Activated CD8-positive, alpha-beta T cell treated with anti-CD3 and anti-CD28 coated beads for 36 hours (primary cell): Measurements from ENCODE around the gene PRPH. TPM values are rescaled to one million over a fixed set of nuclear protein-coding genes. Genes with fewer than 3 reads are reported as not detected.

Source experiments
- ATAC-seq: fragments of 200-7000 bp; cut with Tn5 transposase; one replicate; pipeline ENCODE4 v1.10.0; 2021; ENCODE audit warnings: mild to moderate bottlenecking, moderate library complexity
- CTCF ChIA-PET: fragments of 350-600 bp; sonication (Branson Sonifier 250); formaldehyde crosslinking; loops from one replicate; lab custom pipeline; 2021; ENCODE audit warnings: antibody characterized with exemption; lab: Charles Lee
- POLR2A ChIA-PET: fragments of 350-600 bp; sonication (Branson Sonifier 250); formaldehyde crosslinking; loops from one replicate; lab custom pipeline; 2021; ENCODE audit warnings: antibody characterized with exemption; lab: Charles Lee
- DNase-seq: peaks from one replicate; pipeline ENCODE4 v3.0.0-alpha.2; 2020
- H3K27ac Mint-ChIP-seq: one replicate; pipeline ENCODE4 v1.8.0; 2021; ENCODE audit warnings: mild to moderate bottlenecking, mixed read lengths
- H3K27me3 Mint-ChIP-seq: one replicate; pipeline ENCODE4 v1.8.0; 2021; ENCODE audit warnings: mixed read lengths
- H3K36me3 Mint-ChIP-seq: one replicate; pipeline ENCODE4 v1.8.0; 2021; ENCODE audit warnings: low read depth, mixed read lengths
- H3K4me1 Mint-ChIP-seq: one replicate; pipeline ENCODE4 v1.8.0; 2021; ENCODE audit warnings: low read depth, mixed read lengths
- H3K4me3 Mint-ChIP-seq: one replicate; pipeline ENCODE4 v1.8.0; 2021; ENCODE audit warnings: mild to moderate bottlenecking, moderate library complexity, mixed read lengths
- H3K9me3 Mint-ChIP-seq: one replicate; pipeline ENCODE4 v1.8.0; 2021; ENCODE audit warnings: mixed read lengths
- CTCF ChIP-seq: fragments of 200-600 bp; IDR thresholded peaks from one replicate; pipeline ENCODE4 v1.8.0; 2022; ENCODE audit warnings: antibody characterized with exemption, mild to moderate bottlenecking
- intact Hi-C: fragments of 100-400 bp; cut with micrococcal nuclease; formaldehyde crosslinking; loops from one replicate; pipeline ENCODE4 v1.10.0; 2022
- total RNA-seq, 2 experiments: library from RNA; stranded (reverse); gene quantifications; one replicate each; pipeline ENCODE4 v1.2.3, GENCODE V29; 2021

The PRPH gene
- total RNA-seq, 2 experiments from 2014 or later: not detected

GRCh38 chr12:49273726-49274395, 21.1 kb upstream of the PRPH start:
- peak; percentile 15 for ATAC-seq
- H3K36me3 Mint-ChIP-seq: peaks cover 32% of the 10 kb centered on the region

DNA sequence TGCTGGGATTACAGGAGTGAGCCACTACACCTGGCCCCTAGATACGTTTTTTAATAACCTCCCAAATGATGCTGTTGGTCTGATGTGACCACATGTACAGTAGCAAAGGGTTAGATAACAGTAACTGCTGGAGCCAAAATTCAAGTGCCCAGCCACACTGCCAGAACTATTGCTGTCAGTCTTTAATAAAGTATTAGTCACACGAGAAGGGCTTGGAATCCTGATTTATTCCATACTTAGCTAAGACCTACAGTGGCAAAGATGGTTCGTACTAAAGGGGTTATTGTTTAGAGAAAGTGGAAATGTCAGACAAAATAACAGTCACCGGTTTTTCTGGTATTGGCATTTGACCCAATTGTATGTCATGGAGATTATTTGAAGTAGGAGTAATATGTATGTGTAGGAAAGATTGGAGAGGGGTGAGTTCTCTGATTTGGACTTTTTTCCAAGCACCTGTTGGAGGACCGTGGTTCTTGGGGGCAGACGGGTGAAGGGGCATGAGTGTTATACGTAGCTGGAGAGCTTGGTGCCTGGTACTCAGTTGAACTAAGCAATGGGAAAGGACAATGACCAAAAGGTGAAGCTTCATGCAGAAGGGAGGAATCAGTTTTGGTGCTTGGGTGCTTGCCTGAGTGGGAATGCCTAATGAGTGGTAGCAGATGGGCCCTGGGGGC, 20.4 kb upstream of the PRPH start:
- no peak for ATAC-seq
- intact Hi-C loops: no loop called here
- H3K27me3 Mint-ChIP-seq: no peaks in the 10 kb centered on the region
- H3K36me3 Mint-ChIP-seq: peaks cover 27% of the 10 kb centered on the region
- no peak overlapping the region for H3K4me3 Mint-ChIP-seq
- no peaks in the 10 kb centered on the region for H3K9me3 Mint-ChIP-seq
- DNase-seq: no peak
- H3K27ac Mint-ChIP-seq: no peak overlapping the region
- no peak for TF ChIP-seq CTCF
- ChIA-PET POLR2A (interaction anchor here (0.6 to 4.4 kb wide), 5 partner anchors 9 to 72 kb away, joined by 3 to 30 read pairs (median 4); partner anchors contain the start of genes DNAJC22 and TUBA1C), CTCF (interaction anchor here (0.8 to 0.9 kb wide), 3 partner anchors 14 to 68 kb away, joined by 3 to 5 read pairs (median 3); no protein-coding TSS in a partner anchor)
- H3K4me1 Mint-ChIP-seq: peaks cover 2% of the 10 kb centered on the region

More at GRCh38 chr12:49273726-49274395, 21.1 kb upstream of the PRPH start:
- no peak for DNase-seq
- intact Hi-C loops: no loop called here
- H3K4me3 Mint-ChIP-seq: no peak overlapping the region
- peaks cover 5% of the 10 kb centered on the region for H3K4me1 Mint-ChIP-seq
- ChIA-PET POLR2A (interaction anchor here (0.6 to 4.4 kb wide), 7 partner anchors 9 to 143 kb away, joined by 3 to 30 read pairs (median 3); partner anchors contain the start of genes TUBA1B and TUBA1C), CTCF (interaction anchor here (0.8 kb wide), 3 partner anchors 15 to 74 kb away, joined by 4 to 5 read pairs (median 4); no protein-coding TSS in a partner anchor)
- no peak for TF ChIP-seq CTCF
- no peaks in the 10 kb centered on the region for H3K9me3 Mint-ChIP-seq
- H3K27ac Mint-ChIP-seq: no peak overlapping the region
- H3K27me3 Mint-ChIP-seq: no peaks in the 10 kb centered on the region

DNA sequence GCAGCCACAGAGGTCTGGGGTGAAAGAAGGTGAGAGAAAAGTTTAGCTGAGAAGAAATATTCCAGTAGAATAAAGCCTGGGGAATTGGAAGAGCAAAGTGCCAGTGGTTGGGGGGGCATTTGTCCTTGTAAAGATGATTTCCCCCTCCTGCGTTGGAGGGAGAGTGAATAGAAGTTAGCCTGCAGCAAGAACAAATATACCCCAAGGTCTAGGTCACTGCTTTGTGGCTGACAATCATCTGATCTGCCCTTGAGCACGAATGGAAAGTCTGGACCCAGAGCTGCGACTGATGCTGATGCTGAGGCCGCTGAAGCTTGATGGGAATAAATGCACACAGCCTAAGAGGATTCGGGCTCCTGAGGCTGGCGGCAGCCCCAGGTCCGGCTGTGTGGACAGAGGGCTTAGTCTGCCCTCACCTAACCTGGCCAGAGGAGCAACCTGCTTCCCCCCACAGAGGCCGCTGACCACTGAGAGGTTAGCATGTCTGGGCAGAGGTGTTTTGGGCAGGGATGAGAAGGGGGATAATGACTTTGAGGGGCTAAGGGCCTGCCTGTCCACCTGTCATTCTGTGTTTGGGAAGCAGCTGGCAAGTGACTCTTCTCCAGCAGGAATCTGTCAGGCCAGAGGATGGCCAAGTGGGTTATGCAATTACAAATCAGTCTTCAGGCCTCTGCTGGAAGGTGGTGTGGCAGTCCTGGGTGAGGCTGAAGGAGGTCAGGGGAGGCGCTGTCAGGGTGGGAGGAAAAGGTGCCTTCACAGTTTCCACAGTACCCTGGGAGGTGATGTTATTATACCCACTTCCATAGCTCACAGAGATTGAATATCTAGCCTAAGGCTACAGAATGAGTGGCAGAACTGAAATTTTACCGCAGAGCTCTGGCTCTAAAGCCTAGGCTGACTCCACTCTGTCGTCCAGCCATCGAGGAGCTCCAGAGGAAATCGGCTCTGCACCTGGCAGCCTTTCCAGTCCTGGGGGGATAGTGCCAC, 18.4 kb upstream of the PRPH start:
- TF ChIP-seq CTCF: no peak
- no peak overlapping the region for H3K27ac Mint-ChIP-seq
- CTCF ChIA-PET: interaction anchor here (0.9 to 2.3 kb wide), 6 partner anchors 12 to 71 kb away, joined by 3 to 9 read pairs (median 6); partner anchors contain the start of gene C1QL4

DNA sequence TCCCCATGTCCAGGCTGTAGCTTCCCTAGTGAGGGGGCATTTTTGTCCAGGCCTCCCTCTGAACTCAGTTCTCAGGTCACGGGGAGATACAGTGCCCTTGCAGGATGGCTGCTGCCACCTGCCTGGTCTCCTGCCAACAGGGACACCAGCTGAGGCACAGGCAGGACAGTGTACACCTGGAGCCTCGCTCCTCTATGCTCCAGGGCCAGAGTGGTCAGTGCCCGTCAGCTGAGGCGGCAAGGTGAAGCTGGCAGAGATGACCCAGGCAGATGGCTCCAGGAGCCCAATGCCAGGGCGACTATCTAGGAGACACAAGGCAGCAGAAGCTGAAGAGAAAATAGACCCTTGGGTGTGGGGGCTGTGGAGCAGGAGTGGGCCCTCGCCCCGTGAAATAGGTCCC, 17.5 kb upstream of the PRPH start:
- Mint-ChIP-seq H3K9me3 (no peaks in the 10 kb centered on the region), H3K36me3 (peaks cover 11% of the 10 kb centered on the region), H3K4me1 (no peaks in the 10 kb centered on the region), H3K27ac (no peak overlapping the region), H3K4me3 (no peak overlapping the region), H3K27me3 (peaks cover 3% of the 10 kb centered on the region)
- POLR2A ChIA-PET: interaction anchor here (1.0 to 1.4 kb wide), 3 partner anchors 10 to 12 kb away, joined by 3 to 8 read pairs (median 4); partner anchors contain the start of gene TUBA1C
- ATAC-seq (no peak), DNase-seq (no peak)
- CTCF ChIA-PET: interaction anchor here (0.9 to 2.3 kb wide), 6 partner anchors 11 to 70 kb away, joined by 3 to 9 read pairs (median 6); partner anchors contain the start of gene C1QL4
- intact Hi-C loops: no loop called here
- TF ChIP-seq CTCF: no peak

More for the DNA sequence above, 18.4 kb upstream of the PRPH start:
- Mint-ChIP-seq H3K9me3 (no peaks in the 10 kb centered on the region), H3K36me3 (peaks cover 11% of the 10 kb centered on the region), H3K27me3 (peaks cover 3% of the 10 kb centered on the region), H3K4me3 (no peak overlapping the region), H3K4me1 (no peaks in the 10 kb centered on the region)
- POLR2A ChIA-PET: interaction anchor here (0.6 to 4.4 kb wide), 4 partner anchors 10 to 31 kb away, joined by 3 to 30 read pairs (median 6); partner anchors contain the start of gene TUBA1C
- DNase-seq: no peak
- no peak for ATAC-seq
- intact Hi-C loops: no loop called here
